HepG2 (cell line): Measurements from ENCODE around the gene NFE2L1. TPM values are rescaled to one million over a fixed set of nuclear protein-coding genes. Genes with fewer than 3 reads are reported as not detected.

ENCODE experiments used
- ATF7 ChIP-seq, 2 experiments: fragments of 450-650 bp in 1 of 2; sonication (generic) in 1 of 2; formaldehyde crosslinking in 1 of 2; IDR thresholded peaks; 2 replicates each; pipeline versions ENCODE4 v1.4.0 to v1.6.1; 2016 to 2020; ENCODE audit warnings: antibody characterized with exemption in 1 of 2, mild to moderate bottlenecking in 1 of 2, missing genetic modification reagents in 1 of 2
- DNMT3B ChIP-seq: conservative IDR thresholded peaks from 2 replicates; pipeline ENCODE4 v1.6.1; 2016; ENCODE audit warnings: missing biosample characterization, control low read depth
- FOXP1 ChIP-seq, 2 experiments: fragments of 450-650 bp in 1 of 2; IDR thresholded peaks; 2 replicates each; pipeline ENCODE4 v1.6.1; 2017 to 2018; ENCODE audit warnings: antibody characterized with exemption in 1 of 2
- GATAD1 ChIP-seq: IDR thresholded peaks from 2 replicates; pipeline ENCODE4 v1.6.1; 2016; ENCODE audit warnings: missing genetic modification reagents, missing compliant biosample characterization
- KDM6A ChIP-seq: IDR thresholded peaks from 2 replicates; pipeline ENCODE4 v1.6.1; 2016; ENCODE audit warnings: low read depth
- NFKB2 ChIP-seq: sonication (generic); formaldehyde crosslinking; IDR thresholded peaks from 2 replicates; pipeline ENCODE4 v1.4.0; 2020; ENCODE audit warnings: missing genetic modification reagents, borderline replicate concordance
- NFYB ChIP-seq: sonication (generic); formaldehyde crosslinking; IDR thresholded peaks from 2 replicates; pipeline ENCODE4 v1.4.0; 2020; ENCODE audit warnings: missing genetic modification reagents
- NR1H2 ChIP-seq: sonication (generic); formaldehyde crosslinking; IDR thresholded peaks from 2 replicates; pipeline ENCODE4 v1.8.1; 2022; ENCODE audit warnings: low read depth, missing genetic modification reagents, borderline replicate concordance
- PHB2 ChIP-seq: fragments of 450-650 bp; IDR thresholded peaks from 2 replicates; pipeline ENCODE4 v1.6.1; 2018; ENCODE audit not compliant: partially characterized antibody
- PRMT3 ChIP-seq: sonication (generic); formaldehyde crosslinking; IDR thresholded peaks from 2 replicates; pipeline ENCODE4 v1.8.1; 2022; ENCODE audit warnings: low read depth, mild to moderate bottlenecking, moderate library complexity, missing genetic modification reagents, borderline replicate concordance
- RBFOX2 ChIP-seq: fragments of 200-400 bp; formaldehyde crosslinking; IDR thresholded peaks from 2 replicates; pipeline ENCODE4 v1.6.1; 2017; ENCODE audit warnings: low read depth, mild to moderate bottlenecking, low read length
- SMAD1 ChIP-seq: sonication (generic); formaldehyde crosslinking; IDR thresholded peaks from 2 replicates; pipeline ENCODE4 v1.4.0; 2020; ENCODE audit warnings: missing genetic modification reagents, low read depth, mild to moderate bottlenecking, borderline replicate concordance
- ZNF136 ChIP-seq: sonication (generic); formaldehyde crosslinking; IDR thresholded peaks from 2 replicates; pipeline ENCODE4 v1.8.1; 2022; ENCODE audit warnings: low read depth, mild to moderate bottlenecking, moderate library complexity, missing genetic modification reagents
- ZNF180 ChIP-seq: sonication (generic); formaldehyde crosslinking; IDR thresholded peaks from 2 replicates; pipeline ENCODE4 v1.4.0; 2020; ENCODE audit warnings: low read depth, missing genetic modification reagents, borderline replicate concordance
- ZNF207 ChIP-seq: fragments of 450-650 bp; IDR thresholded peaks from 2 replicates; pipeline ENCODE4 v1.6.1; 2016; ENCODE audit warnings: antibody characterized with exemption, borderline replicate concordance
- ZNF30 ChIP-seq: sonication (generic); formaldehyde crosslinking; IDR thresholded peaks from 2 replicates; pipeline ENCODE4 v1.5.0; 2020; ENCODE audit warnings: mild to moderate bottlenecking, missing genetic modification reagents
- ZNF382 ChIP-seq: sonication (generic); formaldehyde crosslinking; IDR thresholded peaks from 2 replicates; pipeline ENCODE4 v1.5.0; 2020; ENCODE audit warnings: missing genetic modification reagents, mild to moderate bottlenecking, borderline replicate concordance
- ZNF441 ChIP-seq: sonication (generic); formaldehyde crosslinking; IDR thresholded peaks from 2 replicates; pipeline ENCODE4 v1.7.0; 2021; ENCODE audit warnings: missing genetic modification reagents, borderline replicate concordance
- ZSCAN12 ChIP-seq: sonication (generic); formaldehyde crosslinking; IDR thresholded peaks from 2 replicates; pipeline ENCODE4 v1.9.0; 2021; ENCODE audit warnings: mild to moderate bottlenecking, missing genetic modification reagents
- polyA plus RNA-seq, 8 experiments: library from polyadenylated mRNA; depleted of rRNA in 3 of 8; stranded (reverse) in 7 of 8; unstranded in 1 of 8; fragments of >200 nt; fragmentation: Illumina TruSeq in 4 of 8; extraction: Trizol in 4 of 8; gene quantifications; 2 replicates each; pipeline versions ENCODE4 v1.2.1 to v1.2.3, GENCODE V29; 2011 to 2016; ENCODE audit warnings: low read depth in 4 of 8, missing spikeins in 1 of 8, mixed read lengths in 1 of 8; ENCODE audit not compliant: insufficient read depth in 1 of 8
- total RNA-seq, 5 experiments: library from RNA; depleted of rRNA; stranded (reverse); fragments of >200 nt; fragmentation: Illumina TruSeq; extraction: Trizol; gene quantifications; 2 replicates each; pipeline ENCODE4 v1.2.3, GENCODE V29; 2016; ENCODE audit warnings: low read depth in 1 of 5
- TF ChIP-seq, protein P1 (sequence below): IDR thresholded peaks from 2 replicates; pipeline ENCODE4 v1.6.1; 2016; ENCODE audit warnings: missing compliant biosample characterization, missing genetic modification reagents, borderline replicate concordance
- TF ChIP-seq, protein P2 (sequence below): sonication (generic); formaldehyde crosslinking; IDR thresholded peaks from 2 replicates; pipeline ENCODE4 v1.4.0; 2020; ENCODE audit warnings: missing genetic modification reagents
- TF ChIP-seq, protein P3 (sequence below): sonication (generic); formaldehyde crosslinking; IDR thresholded peaks from 2 replicates; pipeline ENCODE4 v1.8.1; 2023; ENCODE audit warnings: missing genetic modification reagents, inconsistent platforms, borderline replicate concordance
- TF ChIP-seq, protein P4 (sequence below): sonication (generic); formaldehyde crosslinking; IDR thresholded peaks from 2 replicates; pipeline ENCODE4 v1.4.0; 2020; ENCODE audit warnings: mild to moderate bottlenecking, missing genetic modification reagents

NFE2L1 gene
- total and polyA plus RNA-seq, 2 of the 13 experiments (the other 11 are each of a cell fraction or from before 2014, with no cell fraction given), result 67.0 to 234 TPM

DNA sequence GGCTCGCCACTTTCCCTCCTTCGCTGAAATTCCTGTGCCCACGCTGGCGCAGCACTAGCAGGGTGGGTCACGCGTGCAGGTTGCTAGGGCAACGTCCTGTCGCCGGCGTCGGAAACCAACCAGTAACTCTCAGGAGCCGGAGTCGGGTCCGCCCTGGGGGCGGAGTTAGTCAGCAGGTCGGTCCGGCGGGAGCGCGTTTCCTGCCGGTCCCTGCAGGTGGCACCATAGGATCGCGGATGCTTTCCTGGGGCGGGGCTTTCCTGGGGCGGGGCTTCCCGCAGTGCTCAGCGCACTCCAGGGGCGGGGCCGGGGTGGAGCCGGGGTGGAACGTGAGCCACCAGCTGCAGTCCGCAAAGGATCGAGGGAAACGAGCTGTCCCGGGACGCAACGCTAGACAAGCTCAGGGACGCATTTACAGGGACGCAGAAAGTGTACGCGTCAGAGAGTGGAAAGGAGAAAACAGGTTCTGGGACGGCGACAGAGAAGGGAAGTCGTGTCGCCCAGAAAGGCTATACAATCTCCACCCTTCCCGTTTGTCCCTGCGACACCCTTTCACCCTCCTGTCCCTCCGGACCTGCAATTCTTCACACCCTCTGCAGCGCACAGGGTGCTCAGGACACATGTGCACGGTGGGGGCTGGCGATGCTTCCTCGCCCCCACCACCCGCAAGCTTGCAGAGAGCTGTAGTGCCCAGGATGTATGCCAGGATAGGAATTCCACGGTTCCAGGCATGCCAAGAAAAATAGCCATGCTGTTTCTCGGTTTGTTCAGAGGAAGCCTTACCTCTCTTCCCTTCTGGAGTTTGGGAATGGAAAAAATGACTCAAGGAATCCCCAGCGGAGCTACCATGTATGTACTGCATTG, 22.9 kb upstream of the NFE2L1 start (continued):
- TF ChIP-seq, protein P1, sequence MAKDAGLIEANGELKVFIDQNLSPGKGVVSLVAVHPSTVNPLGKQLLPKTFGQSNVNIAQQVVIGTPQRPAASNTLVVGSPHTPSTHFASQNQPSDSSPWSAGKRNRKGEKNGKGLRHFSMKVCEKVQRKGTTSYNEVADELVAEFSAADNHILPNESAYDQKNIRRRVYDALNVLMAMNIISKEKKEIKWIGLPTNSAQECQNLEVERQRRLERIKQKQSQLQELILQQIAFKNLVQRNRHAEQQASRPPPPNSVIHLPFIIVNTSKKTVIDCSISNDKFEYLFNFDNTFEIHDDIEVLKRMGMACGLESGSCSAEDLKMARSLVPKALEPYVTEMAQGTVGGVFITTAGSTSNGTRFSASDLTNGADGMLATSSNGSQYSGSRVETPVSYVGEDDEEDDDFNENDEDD (CRISPR knock-in tag), result peak; percentile 76
- TF ChIP-seq ZNF30 (0 out of 2 replicates have a peak, but pooled peaks have one; percentile 40), ZNF136 (CRISPR knock-in tag) (0 out of 2 replicates have a peak, but pooled peaks have one; percentile 70), ZNF441 (peak; percentile 89), DNMT3B (no peak), ATF7 (IDR thresholded peaks at IDR 0.05) (no peak), ATF7 (CRISPR knock-in tag; IDR thresholded peaks at IDR 0.05) (no peak; the same call in 1 of the 2 replicates), RBFOX2 (no peak), ZNF180 (CRISPR knock-in tag) (0 out of 2 replicates have a peak, but pooled peaks have one; percentile 39), NFKB2 (CRISPR knock-in tag) (peak; percentile 59; the same call in 1 of the 2 replicates), GATAD1 (CRISPR knock-in tag) (peak; percentile 78), FOXP1 (IDR thresholded peaks at IDR 0.05) (no peak), FOXP1 (CRISPR knock-in tag; IDR thresholded peaks at IDR 0.05) (no peak; the same call in 1 of the 2 replicates), PRMT3 (CRISPR knock-in tag) (no peak), NR1H2 (no peak), ZNF207 (no peak), ZSCAN12 (CRISPR knock-in tag) (no peak), ZNF382 (CRISPR knock-in tag) (no peak), NFYB (CRISPR knock-in tag) (peak; percentile 74), SMAD1 (CRISPR knock-in tag) (no peak), PHB2 (no peak), KDM6A (CRISPR knock-in tag) (no peak)
- TF ChIP-seq, protein P2, sequence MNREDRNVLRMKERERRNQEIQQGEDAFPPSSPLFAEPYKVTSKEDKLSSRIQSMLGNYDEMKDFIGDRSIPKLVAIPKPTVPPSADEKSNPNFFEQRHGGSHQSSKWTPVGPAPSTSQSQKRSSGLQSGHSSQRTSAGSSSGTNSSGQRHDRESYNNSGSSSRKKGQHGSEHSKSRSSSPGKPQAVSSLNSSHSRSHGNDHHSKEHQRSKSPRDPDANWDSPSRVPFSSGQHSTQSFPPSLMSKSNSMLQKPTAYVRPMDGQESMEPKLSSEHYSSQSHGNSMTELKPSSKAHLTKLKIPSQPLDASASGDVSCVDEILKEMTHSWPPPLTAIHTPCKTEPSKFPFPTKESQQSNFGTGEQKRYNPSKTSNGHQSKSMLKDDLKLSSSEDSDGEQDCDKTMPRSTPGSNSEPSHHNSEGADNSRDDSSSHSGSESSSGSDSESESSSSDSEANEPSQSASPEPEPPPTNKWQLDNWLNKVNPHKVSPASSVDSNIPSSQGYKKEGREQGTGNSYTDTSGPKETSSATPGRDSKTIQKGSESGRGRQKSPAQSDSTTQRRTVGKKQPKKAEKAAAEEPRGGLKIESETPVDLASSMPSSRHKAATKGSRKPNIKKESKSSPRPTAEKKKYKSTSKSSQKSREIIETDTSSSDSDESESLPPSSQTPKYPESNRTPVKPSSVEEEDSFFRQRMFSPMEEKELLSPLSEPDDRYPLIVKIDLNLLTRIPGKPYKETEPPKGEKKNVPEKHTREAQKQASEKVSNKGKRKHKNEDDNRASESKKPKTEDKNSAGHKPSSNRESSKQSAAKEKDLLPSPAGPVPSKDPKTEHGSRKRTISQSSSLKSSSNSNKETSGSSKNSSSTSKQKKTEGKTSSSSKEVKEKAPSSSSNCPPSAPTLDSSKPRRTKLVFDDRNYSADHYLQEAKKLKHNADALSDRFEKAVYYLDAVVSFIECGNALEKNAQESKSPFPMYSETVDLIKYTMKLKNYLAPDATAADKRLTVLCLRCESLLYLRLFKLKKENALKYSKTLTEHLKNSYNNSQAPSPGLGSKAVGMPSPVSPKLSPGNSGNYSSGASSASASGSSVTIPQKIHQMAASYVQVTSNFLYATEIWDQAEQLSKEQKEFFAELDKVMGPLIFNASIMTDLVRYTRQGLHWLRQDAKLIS (CRISPR knock-in tag), result no peak
- TF ChIP-seq, protein P3, sequence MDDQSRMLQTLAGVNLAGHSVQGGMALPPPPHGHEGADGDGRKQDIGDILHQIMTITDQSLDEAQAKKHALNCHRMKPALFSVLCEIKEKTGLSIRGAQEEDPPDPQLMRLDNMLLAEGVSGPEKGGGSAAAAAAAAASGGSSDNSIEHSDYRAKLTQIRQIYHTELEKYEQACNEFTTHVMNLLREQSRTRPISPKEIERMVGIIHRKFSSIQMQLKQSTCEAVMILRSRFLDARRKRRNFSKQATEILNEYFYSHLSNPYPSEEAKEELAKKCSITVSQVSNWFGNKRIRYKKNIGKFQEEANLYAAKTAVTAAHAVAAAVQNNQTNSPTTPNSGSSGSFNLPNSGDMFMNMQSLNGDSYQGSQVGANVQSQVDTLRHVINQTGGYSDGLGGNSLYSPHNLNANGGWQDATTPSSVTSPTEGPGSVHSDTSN (CRISPR knock-in tag), result no peak
- TF ChIP-seq, protein P4, sequence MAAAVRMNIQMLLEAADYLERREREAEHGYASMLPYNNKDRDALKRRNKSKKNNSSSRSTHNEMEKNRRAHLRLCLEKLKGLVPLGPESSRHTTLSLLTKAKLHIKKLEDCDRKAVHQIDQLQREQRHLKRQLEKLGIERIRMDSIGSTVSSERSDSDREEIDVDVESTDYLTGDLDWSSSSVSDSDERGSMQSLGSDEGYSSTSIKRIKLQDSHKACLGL (CRISPR knock-in tag), result no peak
